Esophagus squamous epithelium (tissue), 4 donors: ENCODE measurements around the gene F2RL3.

Source experiments
- POLR2A ChIP-seq, 4 donors: fragments of 450-650 bp; IDR thresholded peaks; one replicate each; pipeline ENCODE4 v1.6.1; 2017; ENCODE audit warnings: antibody characterized with exemption in 4 of 4, mild to moderate bottlenecking in 4 of 4, moderate library complexity in 3 of 4
- TF ChIP-seq, protein P1 (sequence below), 6 experiments: fragments of 450-650 bp in 4 of 6; fragments of 200-600 bp in 2 of 6; sonication (generic) in 2 of 6; IDR thresholded peaks; one replicate each; pipeline ENCODE4 v1.5.1; 2016 to 2019; ENCODE audit warnings: antibody characterized with exemption in 6 of 6, mild to moderate bottlenecking in 4 of 6, moderate library complexity in 4 of 6

DNA sequence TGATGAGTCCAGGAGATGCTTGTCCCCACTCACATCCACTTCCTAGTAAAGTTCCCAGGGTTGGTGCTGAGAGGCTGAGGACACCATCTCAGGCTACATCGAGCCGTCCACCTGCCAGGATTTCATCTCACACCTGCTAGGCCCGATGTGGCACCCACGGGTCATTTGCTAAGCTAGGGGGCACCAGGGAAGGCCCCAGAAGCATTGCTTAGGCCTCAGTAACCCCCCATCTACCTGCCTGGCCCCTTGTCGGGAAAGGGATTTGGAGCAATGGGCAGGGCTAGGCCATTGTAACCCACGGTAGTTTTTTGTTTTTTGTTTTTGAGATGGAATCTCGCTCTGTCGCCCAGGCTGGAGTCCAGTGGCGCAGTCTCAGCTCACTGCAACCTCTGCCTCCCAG, 51.8 kb downstream of the F2RL3 start:
- TF ChIP-seq, protein P1, sequence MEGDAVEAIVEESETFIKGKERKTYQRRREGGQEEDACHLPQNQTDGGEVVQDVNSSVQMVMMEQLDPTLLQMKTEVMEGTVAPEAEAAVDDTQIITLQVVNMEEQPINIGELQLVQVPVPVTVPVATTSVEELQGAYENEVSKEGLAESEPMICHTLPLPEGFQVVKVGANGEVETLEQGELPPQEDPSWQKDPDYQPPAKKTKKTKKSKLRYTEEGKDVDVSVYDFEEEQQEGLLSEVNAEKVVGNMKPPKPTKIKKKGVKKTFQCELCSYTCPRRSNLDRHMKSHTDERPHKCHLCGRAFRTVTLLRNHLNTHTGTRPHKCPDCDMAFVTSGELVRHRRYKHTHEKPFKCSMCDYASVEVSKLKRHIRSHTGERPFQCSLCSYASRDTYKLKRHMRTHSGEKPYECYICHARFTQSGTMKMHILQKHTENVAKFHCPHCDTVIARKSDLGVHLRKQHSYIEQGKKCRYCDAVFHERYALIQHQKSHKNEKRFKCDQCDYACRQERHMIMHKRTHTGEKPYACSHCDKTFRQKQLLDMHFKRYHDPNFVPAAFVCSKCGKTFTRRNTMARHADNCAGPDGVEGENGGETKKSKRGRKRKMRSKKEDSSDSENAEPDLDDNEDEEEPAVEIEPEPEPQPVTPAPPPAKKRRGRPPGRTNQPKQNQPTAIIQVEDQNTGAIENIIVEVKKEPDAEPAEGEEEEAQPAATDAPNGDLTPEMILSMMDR (IDR thresholded peaks at IDR 0.05), result no peak
- no peak for TF ChIP-seq POLR2A (IDR thresholded peaks at IDR 0.05)
